ENCODE measurements around the gene OTOP2. TPM values are rescaled to one million over a fixed set of nuclear protein-coding genes. Genes with fewer than 3 reads are reported as not detected.

OTOP2 gene
- total and polyA plus RNA-seq, 2 experiments from 2014 or later: not detected

- Histone ChIP-seq H3K27me3 (peaks cover 17% of the 10 kb centered on the region), H3K27ac (no peak overlapping the region)
- TF ChIP-seq, protein P1, sequence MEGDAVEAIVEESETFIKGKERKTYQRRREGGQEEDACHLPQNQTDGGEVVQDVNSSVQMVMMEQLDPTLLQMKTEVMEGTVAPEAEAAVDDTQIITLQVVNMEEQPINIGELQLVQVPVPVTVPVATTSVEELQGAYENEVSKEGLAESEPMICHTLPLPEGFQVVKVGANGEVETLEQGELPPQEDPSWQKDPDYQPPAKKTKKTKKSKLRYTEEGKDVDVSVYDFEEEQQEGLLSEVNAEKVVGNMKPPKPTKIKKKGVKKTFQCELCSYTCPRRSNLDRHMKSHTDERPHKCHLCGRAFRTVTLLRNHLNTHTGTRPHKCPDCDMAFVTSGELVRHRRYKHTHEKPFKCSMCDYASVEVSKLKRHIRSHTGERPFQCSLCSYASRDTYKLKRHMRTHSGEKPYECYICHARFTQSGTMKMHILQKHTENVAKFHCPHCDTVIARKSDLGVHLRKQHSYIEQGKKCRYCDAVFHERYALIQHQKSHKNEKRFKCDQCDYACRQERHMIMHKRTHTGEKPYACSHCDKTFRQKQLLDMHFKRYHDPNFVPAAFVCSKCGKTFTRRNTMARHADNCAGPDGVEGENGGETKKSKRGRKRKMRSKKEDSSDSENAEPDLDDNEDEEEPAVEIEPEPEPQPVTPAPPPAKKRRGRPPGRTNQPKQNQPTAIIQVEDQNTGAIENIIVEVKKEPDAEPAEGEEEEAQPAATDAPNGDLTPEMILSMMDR (IDR thresholded peaks at IDR 0.05; ENCODE audit: low read depth, low read length): peak; percentile 54
These were observed 36.7 kb downstream of the OTOP2 start for GRCh38 chr17:74960570-74961342.

DNA sequence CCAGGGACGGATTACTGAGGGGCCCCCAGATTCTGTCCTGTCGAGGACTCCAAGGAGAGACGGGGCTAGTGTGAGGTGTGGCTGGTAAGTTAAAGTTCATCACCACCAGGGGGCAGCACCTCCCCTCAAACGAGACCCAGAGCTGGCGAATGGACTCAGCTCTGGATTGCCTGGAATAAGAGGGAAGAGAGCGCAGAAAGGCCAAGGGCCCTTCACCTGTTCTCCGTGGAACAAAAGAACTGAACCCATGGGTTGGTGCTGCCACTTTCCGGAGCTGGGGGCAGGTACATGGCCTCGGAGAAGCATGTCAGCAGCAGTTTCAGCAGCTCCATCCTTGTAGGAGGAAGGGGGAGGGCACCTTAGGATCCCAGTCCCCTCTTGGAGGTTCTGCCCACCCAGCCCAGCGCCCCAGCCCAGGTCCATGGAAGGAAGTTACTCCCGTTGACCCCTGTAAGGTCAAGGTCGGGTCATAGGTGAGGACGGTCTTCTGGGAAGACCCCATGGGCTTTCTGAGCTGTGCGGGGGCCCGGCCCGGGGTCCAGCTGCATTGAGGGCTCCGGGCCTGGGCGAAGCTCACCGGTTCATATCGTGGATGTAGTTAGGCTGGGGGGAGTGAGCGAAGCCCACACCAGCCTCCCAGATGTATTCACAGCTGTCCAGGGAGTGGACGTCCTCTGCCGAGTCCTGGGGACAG lies 37.7 kb downstream of the OTOP2 start:
- TF ChIP-seq, protein P1 (IDR thresholded peaks at IDR 0.05; ENCODE audit: low read depth, low read length): peak; percentile 63
- Histone ChIP-seq H3K4me3 (no peak overlapping the region), H3K4me1 (ENCODE audit: low read depth) (no peaks in the 10 kb centered on the region), H3K36me3 (no peaks in the 10 kb centered on the region), H3K27ac (no peak overlapping the region), H3K9me3 (ENCODE audit: low read depth) (no peaks in the 10 kb centered on the region), H3K27me3 (peaks cover 17% of the 10 kb centered on the region)
- peak; percentile 91 to 92 for DNase-seq (ENCODE audit: low read depth in 1 of 2, low spot score in 1 of 2)

More at GRCh38 chr17:74960570-74961342, 36.7 kb downstream of the OTOP2 start:
- H3K9me3 ChIP-seq (ENCODE audit: low read depth): no peaks in the 10 kb centered on the region
- no peaks in the 10 kb centered on the region for H3K36me3 ChIP-seq
- DNase-seq (ENCODE audit: low read depth in 1 of 2, low spot score in 1 of 2): peak; percentile 54 to 73
- H3K4me3 ChIP-seq: no peak overlapping the region
- H3K4me1 ChIP-seq (ENCODE audit: low read depth): no peaks in the 10 kb centered on the region

DNA sequence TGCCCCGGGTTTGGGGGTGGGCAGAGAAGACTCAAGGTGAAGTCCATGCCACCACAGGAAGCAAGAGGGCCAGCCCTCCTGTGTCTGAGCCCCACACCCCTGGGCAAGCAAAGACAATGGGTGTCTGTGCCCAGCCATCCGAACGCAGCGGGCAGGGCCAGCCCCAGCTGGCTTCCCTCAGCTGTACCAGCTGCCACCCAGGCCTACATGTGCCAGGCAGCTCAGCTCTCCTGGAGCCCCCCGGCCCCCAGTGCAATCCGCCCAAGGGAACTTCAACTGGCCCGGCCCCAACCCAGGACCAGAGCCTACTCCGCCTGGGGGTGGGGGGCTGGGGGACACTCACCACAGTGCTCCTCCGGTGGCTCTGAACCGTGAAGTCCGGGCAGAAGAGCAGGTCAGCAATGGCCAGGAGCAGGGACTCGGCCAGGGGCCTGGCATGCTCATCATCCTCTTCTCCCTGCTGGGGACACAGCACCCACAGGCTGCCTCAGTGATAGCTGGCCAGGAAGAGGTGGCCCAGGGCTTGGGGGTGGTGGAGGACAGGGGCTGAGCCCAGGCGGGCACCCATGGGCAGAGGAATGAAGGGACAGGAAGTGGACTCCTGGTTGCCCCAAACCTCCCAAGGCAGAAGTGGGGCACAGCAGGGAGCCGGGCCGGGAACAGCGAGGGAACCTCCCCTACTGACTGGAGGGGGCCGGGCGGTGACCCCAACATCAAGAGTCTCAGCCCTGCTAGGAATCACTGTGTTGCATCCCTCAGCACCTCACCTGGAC lies 38.7 kb downstream of the OTOP2 start:
- Histone ChIP-seq H3K9me3 (ENCODE audit: low read depth) (no peaks in the 10 kb centered on the region), H3K4me1 (ENCODE audit: low read depth) (no peaks in the 10 kb centered on the region), H3K27me3 (peaks cover 17% of the 10 kb centered on the region), H3K4me3 (no peak overlapping the region), H3K27ac (no peak overlapping the region), H3K36me3 (no peaks in the 10 kb centered on the region)
- TF ChIP-seq, protein P1 (IDR thresholded peaks at IDR 0.05; ENCODE audit: low read depth, low read length): no peak
- DNase-seq (ENCODE audit: low read depth in 1 of 2, low spot score in 1 of 2): no peak

GRCh38 chr17:74963656-74964055 lies 39.6 kb downstream of the OTOP2 start:
- TF ChIP-seq, protein P1 (IDR thresholded peaks at IDR 0.05; ENCODE audit: low read depth, low read length): peak; percentile 26

DNA sequence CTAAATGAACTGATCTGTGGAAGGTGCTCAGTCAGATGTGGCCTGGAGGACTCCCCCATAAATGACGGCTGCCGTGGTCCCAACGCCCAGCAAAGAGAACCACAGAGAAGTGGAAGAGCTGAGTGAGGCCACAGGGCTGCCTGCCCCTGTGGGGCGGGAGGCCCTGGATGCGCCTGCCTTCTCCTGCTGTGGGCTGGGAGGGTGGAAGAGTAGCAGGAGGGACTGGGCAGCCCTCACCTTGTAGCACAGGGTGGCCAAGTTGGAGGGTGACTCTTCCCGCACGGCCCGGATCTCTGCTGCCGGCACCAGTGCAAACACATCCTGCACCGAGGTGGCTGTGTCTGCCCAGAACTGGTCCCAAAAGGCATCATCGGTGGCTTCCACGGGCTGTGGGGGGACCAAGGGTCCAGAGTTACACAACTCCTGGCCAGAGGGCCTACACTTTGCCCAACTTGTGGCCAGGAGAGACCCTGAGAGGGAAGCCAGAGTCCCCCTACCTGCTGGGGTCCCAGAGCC lies 40.2 kb downstream of the OTOP2 start:
- no peaks in the 10 kb centered on the region for H3K4me1 ChIP-seq (ENCODE audit: low read depth)
- H3K4me3 ChIP-seq: no peak overlapping the region
- H3K27ac ChIP-seq: no peak overlapping the region
- DNase-seq (ENCODE audit: low read depth in 1 of 2, low spot score in 1 of 2): no peak
- H3K9me3 ChIP-seq (ENCODE audit: low read depth): no peaks in the 10 kb centered on the region
- H3K36me3 ChIP-seq: no peaks in the 10 kb centered on the region
- H3K27me3 ChIP-seq: peaks cover 4% of the 10 kb centered on the region
- TF ChIP-seq, protein P1 (IDR thresholded peaks at IDR 0.05; ENCODE audit: low read depth, low read length): no peak

More at GRCh38 chr17:74963656-74964055, 39.6 kb downstream of the OTOP2 start:
- Histone ChIP-seq H3K36me3 (no peaks in the 10 kb centered on the region), H3K27ac (no peak overlapping the region), H3K9me3 (ENCODE audit: low read depth) (no peaks in the 10 kb centered on the region), H3K4me1 (ENCODE audit: low read depth) (no peaks in the 10 kb centered on the region), H3K27me3 (peaks cover 10% of the 10 kb centered on the region), H3K4me3 (no peak overlapping the region)
- DNase-seq (ENCODE audit: low read depth in 1 of 2, low spot score in 1 of 2): no peak
